GM21825 (cell line): ENCODE data around the gene ATP10D.
"Not testable (repeated sequence)": the region's sequence is repeated elsewhere in the genome, so short reads cannot be mapped to it uniquely, and the experiment has no call there.

ENCODE experiments used
- ATAC-seq: cut with Tn5 transposase; IDR thresholded peaks from one replicate; pipeline ENCODE4 v1.9.1; 2021; ENCODE audit warnings: mild to moderate bottlenecking, moderate library complexity; ENCODE audit not compliant: unreplicated experiment

The ATP10D gene

DNA sequence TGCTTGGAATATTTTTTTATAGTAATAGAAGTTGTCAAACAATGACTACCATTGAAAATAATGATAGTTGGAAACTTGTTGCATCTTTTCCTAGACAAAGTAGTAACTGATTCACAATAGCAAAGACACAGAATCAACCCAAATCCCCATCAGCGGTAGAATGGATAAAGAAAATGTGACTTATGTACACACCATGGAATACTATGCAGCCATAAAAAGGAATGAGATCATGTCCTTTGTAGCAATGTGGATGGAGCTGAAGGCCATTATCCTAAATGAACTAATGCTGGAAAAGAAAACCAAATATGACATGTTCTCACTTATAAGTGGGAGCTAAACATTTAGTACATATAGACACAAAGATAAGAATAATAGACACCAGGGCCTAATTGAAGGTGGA is 49.7 kb downstream of the ATP10D start:
- no peak for ATAC-seq

GRCh38 chr4:47535567-47536147 is 50.6 kb downstream of the ATP10D start:
- ATAC-seq = no peak

- no peak for ATAC-seq
These were observed 51.9 kb downstream of the ATP10D start for GRCh38 chr4:47536966-47537365.

DNA sequence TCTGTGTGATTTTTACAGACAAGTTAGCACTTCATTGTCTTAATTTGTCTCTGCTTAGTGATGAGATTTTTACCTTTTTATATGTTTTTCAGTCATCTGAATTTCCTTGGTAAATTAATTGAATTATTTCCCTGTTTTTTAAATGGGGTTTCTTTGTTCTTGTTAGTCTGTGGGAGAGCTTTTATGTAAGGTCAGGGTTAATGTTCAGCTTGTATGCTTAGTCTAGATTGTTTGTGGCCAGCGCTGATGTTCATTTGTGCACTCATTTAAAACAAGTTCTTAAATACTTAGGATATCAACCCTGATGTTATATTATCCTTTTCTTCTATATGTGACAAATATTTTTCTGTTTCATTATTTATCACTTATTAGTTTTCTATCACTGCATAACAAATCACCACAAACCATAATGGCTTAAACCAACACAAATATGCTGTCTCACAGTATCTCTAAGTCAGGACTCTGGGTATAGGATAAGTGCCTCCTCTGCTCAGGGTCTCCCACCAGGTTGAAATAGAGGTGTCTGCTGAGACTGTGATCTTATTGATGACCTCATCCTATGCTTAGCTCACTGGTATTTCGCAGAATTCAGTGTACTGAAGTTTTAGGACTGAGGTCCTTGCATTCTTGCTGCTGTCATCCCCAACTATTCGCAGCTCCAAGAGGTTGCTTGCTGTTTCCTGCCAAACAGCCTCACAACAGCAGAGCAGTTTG is 53.2 kb downstream of the ATP10D start:
- no peak for ATAC-seq

- ATAC-seq = no peak
These were observed 53.7 kb downstream of the ATP10D start for GRCh38 chr4:47538825-47539154.

GRCh38 chr4:47542640-47543039 is 57.6 kb downstream of the ATP10D start:
- ATAC-seq = not testable (repeated sequence)

DNA sequence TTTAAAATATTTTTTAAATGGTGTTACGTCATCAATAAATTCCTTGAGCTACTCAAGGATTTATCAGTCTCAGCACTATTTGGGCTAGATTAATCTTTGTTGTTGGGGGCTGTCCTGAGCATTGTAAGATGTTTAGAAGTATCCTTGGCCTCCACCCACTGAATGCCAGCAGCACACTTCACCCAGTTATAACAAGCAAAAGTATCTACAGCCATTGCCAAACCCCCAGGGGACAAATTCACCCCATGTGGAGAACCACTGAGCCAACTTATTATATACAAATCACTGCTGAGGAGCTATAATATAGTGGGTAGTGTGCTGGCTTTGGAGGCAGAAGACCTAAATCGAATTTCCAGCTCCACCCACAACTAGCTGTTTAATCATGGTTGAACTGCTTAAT is 58.3 kb downstream of the ATP10D start:
- no peak for ATAC-seq

DNA sequence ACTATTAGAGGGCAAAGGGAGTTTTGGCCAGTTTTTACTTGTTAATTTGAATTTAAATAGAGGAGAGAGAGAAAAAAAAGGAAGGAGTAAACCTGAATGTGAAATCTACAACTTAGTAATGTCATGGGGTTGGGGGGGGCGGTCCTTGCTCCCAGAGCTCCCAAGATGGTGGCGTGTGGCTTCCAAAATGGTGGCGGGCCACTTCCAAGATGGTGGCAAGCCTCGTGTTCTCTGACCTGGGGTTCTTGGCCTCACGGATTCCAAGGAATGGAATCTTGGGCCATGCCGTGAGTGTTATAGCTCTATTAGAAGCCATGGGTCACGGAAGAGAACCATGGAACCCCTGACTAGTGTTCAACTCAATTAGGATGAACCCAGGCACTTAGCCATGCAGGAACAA is 65.3 kb downstream of the ATP10D start:
- not testable (repeated sequence) for ATAC-seq

- no peak for ATAC-seq
These were observed 65.9 kb downstream of the ATP10D start for GRCh38 chr4:47550899-47551548.

GRCh38 chr4:47551682-47552081 is 66.6 kb downstream of the ATP10D start:
- ATAC-seq = no peak

DNA sequence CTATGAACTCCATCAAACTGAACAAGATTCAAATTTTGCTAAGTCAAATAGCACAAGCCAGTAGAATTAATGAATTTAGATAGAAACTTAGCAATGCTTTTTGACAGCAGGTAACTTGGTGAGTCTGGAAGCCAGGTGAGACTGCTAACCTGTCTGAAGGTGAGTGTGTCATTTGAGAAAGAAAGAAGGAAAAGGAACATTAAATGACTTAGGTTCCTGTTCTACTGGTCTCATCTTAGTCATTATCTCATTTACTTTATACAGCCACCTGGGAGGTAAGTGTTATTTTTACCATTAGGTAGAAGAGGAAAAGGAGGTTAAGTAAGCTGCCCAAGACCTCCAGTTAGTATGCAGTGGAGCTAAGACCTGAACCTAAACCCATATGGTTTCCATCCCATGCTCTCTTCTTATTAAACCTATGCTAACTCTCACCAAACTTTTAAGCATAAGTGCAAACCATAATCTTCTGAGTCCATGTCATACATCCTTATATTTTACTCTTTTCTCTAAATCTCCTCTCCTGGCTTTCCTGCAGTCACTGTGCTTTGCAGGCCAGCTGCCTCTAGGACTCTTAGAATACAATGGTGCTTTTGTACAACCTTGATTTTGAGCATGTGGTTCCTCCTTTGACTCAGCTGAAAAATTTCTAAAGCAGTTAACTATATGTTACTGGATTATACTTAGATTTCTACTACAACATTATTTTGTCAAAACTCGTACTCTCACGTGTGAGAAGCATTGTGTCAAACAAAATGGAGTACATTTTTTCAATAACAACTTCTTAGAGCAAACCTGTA is 68.5 kb downstream of the ATP10D start:
- no peak for ATAC-seq

- ATAC-seq = not testable (repeated sequence)
These were observed 70.8 kb downstream of the ATP10D start for GRCh38 chr4:47555920-47556319.

- no peak for ATAC-seq
These were observed 72.2 kb downstream of the ATP10D start for GRCh38 chr4:47557255-47557654.

GRCh38 chr4:47560682-47561081 is 75.6 kb downstream of the ATP10D start:
- ATAC-seq = no peak

GRCh38 chr4:47561331-47561730 is 76.3 kb downstream of the ATP10D start:
- ATAC-seq = no peak

- ATAC-seq = no peak
These were observed 77.2 kb downstream of the ATP10D start for GRCh38 chr4:47562297-47562696.

- ATAC-seq = no peak
These were observed 81.5 kb downstream of the ATP10D start for GRCh38 chr4:47566566-47566965.

DNA sequence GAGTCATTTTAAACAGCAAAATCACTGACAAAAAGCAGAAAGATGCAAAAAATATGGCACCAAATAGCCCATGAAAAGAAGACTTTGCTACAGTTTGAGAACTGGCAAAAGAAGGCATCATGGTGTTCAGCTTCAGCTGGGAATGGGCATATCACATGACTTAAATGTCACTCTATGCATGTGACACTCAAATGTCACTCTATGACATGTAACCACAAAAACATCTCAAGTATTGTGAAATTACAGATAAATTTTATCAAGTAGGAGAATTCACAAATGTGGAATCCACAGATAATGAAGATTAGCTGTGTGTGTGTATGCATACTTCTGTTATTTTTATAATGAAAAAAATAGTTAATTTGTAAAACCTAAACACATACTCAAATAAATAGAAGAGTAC is 81.9 kb downstream of the ATP10D start:
- ATAC-seq = no peak

DNA sequence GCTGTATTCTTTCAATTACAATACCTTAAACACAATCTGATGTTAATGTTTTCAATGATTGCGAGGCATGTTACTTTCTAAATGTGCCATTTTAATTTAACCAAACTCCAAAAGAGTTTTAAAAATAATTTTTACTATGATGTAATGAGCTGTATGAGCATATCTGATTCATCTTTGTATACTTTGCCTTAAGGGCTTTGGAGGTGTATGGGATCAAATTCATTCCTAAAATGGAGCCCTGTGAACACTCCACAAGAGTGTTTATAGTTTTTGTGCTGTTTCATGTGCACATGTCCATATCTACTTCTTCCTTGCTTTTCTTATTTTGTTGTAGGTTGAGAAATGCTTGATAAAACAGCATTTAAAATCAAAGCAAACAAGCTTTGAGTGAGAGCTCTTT is 82.4 kb downstream of the ATP10D start:
- ATAC-seq = no peak

DNA sequence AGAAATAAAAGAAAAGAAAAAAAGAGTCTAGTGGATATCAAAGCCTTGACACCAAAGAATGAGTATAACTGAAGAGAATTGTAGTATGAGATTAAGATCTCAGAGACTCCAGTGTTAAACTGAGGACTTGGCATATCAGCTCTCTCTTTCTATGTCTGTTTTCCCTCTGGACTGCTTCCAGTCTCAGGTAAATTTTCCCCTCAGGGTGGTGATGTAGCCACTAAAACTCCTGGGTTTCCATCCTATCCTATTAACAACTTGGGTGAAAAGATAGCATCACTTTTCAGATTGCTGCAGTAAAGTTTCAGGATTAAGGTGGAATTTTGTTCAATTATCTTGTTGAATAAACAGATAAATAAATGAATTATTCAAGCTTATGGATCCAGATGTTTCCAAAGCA is 85.7 kb downstream of the ATP10D start:
- ATAC-seq = no peak

GRCh38 chr4:47572981-47573380 is 87.9 kb downstream of the ATP10D start:
- ATAC-seq = no peak
